Measurements from ENCODE around the gene CDH11.
A peak's percentile ranks its signal among the peaks of the same experiment; 100 is the strongest.

The CDH11 gene, protein sequence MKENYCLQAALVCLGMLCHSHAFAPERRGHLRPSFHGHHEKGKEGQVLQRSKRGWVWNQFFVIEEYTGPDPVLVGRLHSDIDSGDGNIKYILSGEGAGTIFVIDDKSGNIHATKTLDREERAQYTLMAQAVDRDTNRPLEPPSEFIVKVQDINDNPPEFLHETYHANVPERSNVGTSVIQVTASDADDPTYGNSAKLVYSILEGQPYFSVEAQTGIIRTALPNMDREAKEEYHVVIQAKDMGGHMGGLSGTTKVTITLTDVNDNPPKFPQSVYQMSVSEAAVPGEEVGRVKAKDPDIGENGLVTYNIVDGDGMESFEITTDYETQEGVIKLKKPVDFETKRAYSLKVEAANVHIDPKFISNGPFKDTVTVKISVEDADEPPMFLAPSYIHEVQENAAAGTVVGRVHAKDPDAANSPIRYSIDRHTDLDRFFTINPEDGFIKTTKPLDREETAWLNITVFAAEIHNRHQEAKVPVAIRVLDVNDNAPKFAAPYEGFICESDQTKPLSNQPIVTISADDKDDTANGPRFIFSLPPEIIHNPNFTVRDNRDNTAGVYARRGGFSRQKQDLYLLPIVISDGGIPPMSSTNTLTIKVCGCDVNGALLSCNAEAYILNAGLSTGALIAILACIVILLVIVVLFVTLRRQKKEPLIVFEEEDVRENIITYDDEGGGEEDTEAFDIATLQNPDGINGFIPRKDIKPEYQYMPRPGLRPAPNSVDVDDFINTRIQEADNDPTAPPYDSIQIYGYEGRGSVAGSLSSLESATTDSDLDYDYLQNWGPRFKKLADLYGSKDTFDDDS

DNA sequence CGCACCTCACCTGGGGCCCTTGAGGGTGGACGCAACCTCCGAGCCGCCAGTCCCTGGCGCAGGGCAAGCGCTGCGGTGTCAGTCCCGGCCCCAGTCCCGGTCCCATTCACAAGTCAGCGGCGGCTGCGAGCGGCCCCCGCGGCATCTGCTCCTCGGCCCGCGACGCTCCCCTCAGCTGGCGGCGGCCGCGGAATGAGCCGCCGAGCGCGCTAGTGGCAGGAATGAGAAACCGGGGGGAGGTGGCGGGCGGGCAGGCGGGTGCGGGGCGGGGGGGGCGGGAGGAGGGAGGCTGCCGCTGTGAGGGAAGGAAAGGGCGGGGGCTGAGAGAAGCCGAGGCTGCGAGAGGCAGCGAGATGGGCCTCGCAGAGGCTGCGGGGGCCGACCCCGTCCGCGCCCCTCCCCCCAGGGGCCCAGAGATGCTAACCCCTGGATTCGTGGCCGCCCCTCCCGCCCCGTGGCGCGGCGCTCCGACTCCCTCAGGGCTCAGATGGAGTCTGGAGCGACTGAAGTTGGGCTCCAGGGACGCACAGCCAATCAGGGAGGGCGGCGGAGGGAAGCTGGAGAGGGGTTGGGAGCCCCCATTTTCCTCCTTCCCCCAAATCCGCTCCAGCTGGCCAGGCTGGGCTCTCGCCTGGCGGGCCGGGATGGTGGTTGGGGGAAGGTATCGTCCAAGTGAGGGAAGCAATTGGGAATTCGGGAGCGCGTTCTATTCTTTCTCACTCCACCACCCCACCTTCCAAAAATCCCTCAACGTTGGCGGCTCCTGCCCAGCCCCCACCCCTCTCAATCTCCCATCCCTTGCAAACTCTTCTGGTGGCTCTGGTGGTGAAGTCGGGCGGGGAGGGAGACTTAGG is at the start of gene CDH11:
TSS of gene CDH11 (minus strand) at position 194 of the 854 bp plus-strand sequence. CDS start 117,194 bp downstream, outside the sequence.
- DNase-seq = no peak

- DNase-seq = no peak
Observed at GRCh38 chr16:65154321-65154720, 32.5 kb upstream of the CDH11 start.

DNA sequence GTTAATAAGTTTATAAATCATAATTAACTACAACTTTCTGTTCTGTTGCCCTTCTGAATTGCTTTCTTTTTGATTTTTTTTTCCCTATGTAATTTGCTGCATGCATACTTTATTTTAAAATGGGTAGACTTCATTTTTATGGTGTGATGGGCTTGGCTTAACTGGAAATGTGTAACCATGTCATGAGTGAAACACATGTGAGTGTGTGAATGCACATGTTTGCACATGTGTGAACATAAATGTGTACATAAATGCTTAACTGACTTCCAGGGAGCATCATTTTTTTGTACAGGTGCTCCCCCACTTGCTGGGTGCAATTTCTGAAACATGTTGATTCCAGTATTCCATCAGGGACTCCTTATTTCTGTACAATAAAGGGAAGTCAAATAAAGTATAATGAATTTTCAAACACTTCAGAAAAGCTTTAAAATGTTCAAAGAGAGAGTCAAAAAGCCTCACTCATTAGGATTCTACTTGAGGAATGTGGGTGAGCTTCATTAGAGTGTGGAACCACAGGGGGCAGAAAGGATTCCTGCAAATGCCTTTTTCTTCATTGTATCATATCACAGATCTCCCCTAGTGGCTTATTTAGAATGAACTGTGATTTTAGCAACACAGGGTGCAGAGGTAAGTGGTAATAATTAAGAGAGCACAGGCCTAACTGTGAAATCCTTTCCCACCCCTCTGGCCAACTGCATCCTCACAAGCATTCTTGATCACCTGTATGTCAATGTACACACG is 31.7 kb upstream of the CDH11 start:
- no peak for DNase-seq

GRCh38 chr16:65148804-65149203 is 26.9 kb upstream of the CDH11 start:
- DNase-seq = no peak

GRCh38 chr16:65142276-65142675 is 20.4 kb upstream of the CDH11 start:
- DNase-seq = no peak

DNA sequence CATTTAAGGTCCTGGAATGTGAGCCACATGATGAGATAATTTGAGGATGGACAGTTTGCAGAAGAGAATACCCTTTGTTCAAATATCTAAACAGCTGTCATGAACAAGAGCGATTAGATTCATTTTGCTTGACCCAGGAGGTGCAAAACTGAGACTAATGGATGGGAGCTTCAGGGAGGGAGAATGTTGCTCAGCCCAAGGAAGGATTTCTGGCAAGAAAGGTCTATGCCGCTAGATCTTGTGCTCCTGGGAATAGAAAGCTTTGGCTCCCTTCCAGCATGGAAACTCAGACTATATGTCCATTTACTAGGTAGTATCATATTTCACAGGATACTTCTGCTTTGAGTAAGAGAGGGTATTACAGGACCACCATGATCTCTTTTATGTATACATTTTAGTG is 14.8 kb upstream of the CDH11 start:
- no peak for DNase-seq

DNA sequence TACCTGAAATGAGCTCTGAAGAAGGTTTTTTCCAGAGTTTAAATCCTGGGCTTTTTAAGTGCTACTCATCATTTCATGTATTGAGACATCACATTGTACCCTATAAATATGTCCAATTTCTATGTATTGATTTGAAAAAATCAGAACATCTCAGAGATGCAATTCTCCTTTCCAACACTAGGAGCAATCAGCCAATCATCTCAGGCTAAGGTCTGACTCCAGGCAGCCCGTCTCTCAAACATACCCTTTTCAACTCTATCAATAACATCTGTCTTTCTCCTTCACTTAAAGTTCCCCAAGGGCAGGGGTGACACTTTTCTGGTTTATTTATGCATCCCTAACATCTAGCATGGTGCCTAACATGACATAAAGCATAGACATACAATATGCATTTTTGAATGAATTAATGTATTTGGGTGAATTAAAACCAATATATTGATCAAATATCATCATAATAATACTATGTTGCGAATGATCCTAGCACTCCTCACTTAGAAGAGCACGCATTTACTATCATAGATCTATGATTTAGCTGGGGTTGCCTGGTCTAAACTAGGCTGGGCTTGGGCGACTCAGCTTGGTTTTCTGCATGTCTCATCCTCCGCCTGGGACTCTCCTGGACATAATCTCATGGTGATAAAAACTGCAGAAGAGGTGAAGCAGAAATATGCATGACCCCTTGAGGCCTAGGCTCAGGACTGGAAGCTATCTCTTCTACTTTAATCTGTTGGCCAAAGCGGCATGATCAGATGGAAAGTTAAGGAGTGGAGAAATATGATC is 5.2 kb upstream of the CDH11 start:
- no peak for DNase-seq

DNA sequence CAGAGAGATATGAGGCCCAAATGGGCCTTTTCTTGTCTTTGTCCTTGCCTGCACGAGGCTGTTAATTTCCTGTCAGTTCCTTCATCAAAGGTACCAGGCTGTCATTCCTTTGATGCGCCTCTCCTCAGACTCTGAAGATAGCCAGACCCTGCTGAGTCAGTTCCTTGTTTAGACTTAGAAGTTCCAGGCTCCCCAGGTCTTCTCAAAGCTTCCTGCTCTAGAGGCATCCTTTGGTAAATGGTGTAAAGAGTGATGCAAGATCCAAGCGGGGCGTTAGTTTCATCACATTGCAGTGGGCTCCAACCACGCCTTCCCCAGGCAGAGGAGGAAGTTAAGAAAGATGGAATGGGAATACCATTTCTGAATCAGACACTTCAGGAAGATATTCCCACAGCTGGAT is 4.0 kb upstream of the CDH11 start:
- no peak for DNase-seq

- no peak for DNase-seq
Observed at GRCh38 chr16:65125322-65125721, 3.5 kb upstream of the CDH11 start.

- no peak for DNase-seq
Observed at GRCh38 chr16:65124596-65124995, 2.7 kb upstream of the CDH11 start.

- DNase-seq = no peak
Observed at GRCh38 chr16:65124212-65124548, 2.3 kb upstream of the CDH11 start.

DNA sequence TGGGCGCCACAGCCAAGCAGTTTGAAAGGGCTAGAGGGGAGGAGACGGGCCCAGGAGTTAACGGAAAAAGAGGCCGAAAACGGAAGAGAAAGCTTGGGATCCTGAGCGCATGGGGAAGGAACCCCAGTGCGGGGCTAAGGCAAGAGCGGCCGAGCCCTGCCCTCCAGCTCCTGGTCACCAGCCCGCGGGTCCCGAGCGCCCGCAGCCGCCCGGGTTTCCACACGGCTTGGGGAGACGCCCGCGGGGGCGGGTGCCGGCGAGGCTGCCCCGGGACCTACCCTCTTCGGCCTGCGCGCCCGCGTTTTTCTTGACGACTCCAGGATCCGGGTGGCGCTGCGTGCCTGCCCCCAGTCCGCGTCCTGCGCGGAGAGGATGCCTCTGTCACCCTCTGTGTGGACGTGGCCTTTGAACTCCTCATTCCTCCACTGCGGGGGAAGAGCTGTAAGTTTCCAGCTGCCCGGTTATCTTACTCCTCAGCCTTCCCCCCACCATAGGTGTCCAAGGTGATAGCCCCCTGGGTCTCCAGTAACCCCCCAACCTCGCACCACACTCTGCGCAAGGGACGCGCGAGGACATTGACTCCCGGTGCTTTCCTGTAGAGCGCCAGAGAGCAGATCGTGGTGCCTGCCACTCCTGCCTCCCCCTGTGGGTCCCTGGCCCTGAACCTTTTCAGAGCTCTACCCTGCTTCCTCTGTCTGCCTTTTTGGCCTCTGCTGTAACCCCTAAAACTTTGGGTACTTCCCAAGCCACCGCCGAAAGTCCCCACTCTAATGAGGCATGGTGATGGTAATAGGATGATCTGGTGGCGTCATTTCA is 1.7 kb upstream of the CDH11 start:
- no peak for DNase-seq

- DNase-seq = no peak
Observed at GRCh38 chr16:65122724-65123395, 997 bp upstream of the CDH11 start.

GRCh38 chr16:65120831-65121721 is 787 bp downstream of the CDH11 start:
- DNase-seq = no peak

- DNase-seq = no peak
Observed at GRCh38 chr16:65120461-65120830, 1.4 kb downstream of the CDH11 start.

DNA sequence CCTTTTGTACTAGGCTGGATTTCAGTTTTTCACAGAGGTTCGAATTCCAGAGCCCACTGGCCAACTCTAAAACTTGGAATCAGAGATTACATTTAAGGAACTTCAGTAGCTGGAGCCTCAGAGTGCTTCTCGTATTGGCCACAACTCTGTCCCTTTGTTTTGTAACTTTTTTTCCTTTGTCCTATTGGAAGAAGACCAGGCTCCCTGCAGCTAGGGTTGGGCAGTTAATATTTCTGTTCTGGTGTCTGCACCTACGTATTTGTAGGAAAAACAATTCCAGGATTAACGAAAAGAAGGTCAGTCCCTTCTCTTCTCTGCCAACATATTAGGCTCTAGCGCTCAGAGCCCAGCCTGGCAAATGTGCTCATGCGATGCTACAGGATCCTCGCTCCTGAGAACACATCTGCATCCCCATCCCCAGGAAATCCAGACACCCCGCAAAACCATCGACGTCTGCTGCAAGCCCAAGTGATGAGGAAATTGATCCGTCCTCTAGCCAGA is 1.9 kb downstream of the CDH11 start:
- no peak for DNase-seq

DNA sequence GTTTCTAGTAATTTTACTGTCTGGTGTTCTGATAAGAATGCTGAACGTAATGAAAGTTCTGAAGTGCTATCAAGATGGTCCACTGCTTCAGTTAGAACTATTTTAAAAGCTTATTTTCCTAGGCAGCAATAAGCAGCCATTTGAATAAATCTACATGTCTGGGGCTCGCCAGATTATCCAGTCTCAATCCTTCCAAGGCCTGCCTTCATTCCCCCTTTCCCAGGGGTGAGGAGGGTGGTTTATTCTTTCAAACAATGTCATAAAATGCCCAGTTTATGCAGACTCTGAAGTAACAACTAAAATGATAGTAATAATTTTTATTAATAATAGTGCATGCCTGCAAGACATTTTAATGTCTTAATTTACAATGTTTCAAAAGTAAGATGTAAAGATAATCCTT is 2.4 kb downstream of the CDH11 start:
- DNase-seq = no peak

DNA sequence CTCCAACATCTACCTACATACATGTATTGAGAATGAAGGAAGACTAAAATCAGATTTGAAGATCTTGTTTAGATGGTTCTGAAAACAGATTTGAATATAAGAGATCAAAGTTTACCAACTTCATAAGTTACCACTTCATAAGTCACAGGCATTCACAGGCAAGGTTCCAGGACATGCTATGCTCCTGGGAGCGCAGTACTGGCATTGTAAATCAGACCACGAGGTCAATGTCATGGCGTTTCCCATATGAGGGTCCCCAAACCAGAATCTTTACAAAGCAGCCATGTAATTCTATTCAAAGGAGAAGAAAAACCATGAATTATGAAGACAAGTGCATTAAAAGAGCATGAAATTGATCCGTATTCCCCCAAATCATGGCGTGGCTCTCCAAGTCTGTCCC is 3.0 kb downstream of the CDH11 start:
- DNase-seq = no peak

DNA sequence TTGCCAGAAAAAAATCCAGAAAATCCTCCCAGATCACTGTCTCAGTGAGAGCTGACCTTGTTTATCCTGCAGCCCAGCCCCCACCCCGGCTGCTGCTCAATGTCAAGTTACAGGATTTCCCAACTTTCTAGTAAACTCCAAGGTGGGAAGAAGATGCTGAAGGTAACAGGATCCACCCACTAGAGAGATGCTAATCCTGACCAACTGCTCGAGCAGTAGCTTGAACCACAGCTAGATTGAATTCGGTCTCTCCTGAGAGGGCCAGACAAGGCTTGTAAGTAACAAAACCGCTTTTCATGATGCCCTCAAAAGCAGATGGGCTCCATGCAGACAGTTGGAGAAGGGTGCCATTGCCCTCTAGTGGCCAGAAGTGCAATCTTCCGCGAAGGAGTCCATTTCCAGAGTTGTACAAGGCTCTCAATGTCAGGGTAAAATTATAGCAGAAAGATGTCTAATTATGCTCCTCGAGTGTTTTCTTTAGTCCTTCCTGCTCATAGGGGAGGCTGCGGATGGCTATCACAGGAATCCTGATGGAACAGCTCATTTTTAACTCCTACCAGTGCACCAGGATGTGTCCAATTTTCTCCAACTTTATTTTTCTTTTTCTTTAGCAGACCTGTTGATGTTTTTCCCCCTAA is 3.9 kb downstream of the CDH11 start:
- DNase-seq = peak; percentile 45

Measured in stimulated activated CD4-positive, alpha-beta T cell treated with anti-CD3 and anti-CD28 coated beads, Interleukin-15, amount 100 ng/mL, for 24 hours (primary cell).